NCI-H82 treated with DMSO at 0.1 percent for 48 hours (cell line): ENCODE results near the gene ACSM3.
"Not testable (repeated sequence)": the region's sequence is repeated elsewhere in the genome, so short reads cannot be mapped to it uniquely, and the experiment has no call there.

Source experiments
- DNase-seq: peaks from one replicate; lab custom pipeline; 2025; ENCODE audit not compliant: unreplicated experiment; lab: John Stamatoyannopoulos, UW

The ACSM3 gene

GRCh38 chr16:20755799-20756198 lies 8.0 kb upstream of the ACSM3 start:
- DNase-seq = not testable (repeated sequence)

GRCh38 chr16:20760346-20760745 lies 3.5 kb upstream of the ACSM3 start:
- DNase-seq = no peak

GRCh38 chr16:20761175-20761574 lies 2.6 kb upstream of the ACSM3 start:
- DNase-seq = no peak

GRCh38 chr16:20762404-20763123 lies 1.2 kb upstream of the ACSM3 start:
- DNase-seq = no peak

- not testable (repeated sequence) for DNase-seq
Measured at GRCh38 chr16:20764448-20764847, 634 bp downstream of the ACSM3 start.

GRCh38 chr16:20765732-20766131 lies 1.9 kb downstream of the ACSM3 start:
- DNase-seq = no peak

GRCh38 chr16:20766294-20766693 lies 2.5 kb downstream of the ACSM3 start:
- DNase-seq = no peak

- DNase-seq = no peak
Measured at GRCh38 chr16:20767577-20767976, 3.8 kb downstream of the ACSM3 start.

GRCh38 chr16:20768121-20768520 lies 4.3 kb downstream of the ACSM3 start:
- DNase-seq = no peak

GRCh38 chr16:20768818-20769217 lies 5.0 kb downstream of the ACSM3 start:
- DNase-seq = no peak

GRCh38 chr16:20773679-20774078 lies 9.9 kb downstream of the ACSM3 start:
- DNase-seq = no peak

GRCh38 chr16:20774703-20775362 lies 11.0 kb downstream of the ACSM3 start:
- DNase-seq = peak; percentile 54

GRCh38 chr16:20781697-20782096 lies 17.9 kb downstream of the ACSM3 start:
- DNase-seq = no peak

- no peak for DNase-seq
Measured at GRCh38 chr16:20782470-20782869, 18.7 kb downstream of the ACSM3 start.

GRCh38 chr16:20784204-20784603 lies 20.4 kb downstream of the ACSM3 start:
- DNase-seq = no peak

GRCh38 chr16:20789130-20789529 lies 25.3 kb downstream of the ACSM3 start:
- peak; percentile 78 for DNase-seq

- DNase-seq = no peak
Measured at GRCh38 chr16:20791923-20792612, 28.3 kb downstream of the ACSM3 start.

- DNase-seq = no peak
Measured at GRCh38 chr16:20798364-20798763, 34.5 kb downstream of the ACSM3 start.

GRCh38 chr16:20799599-20799998 lies 35.8 kb downstream of the ACSM3 start:
- peak; percentile 34 for DNase-seq

- no peak for DNase-seq
Measured at GRCh38 chr16:20801278-20801677, 37.5 kb downstream of the ACSM3 start.

GRCh38 chr16:20803192-20803560 lies 39.4 kb downstream of the ACSM3 start:
- DNase-seq = no peak

GRCh38 chr16:20803561-20804214 lies 39.9 kb downstream of the ACSM3 start:
- no peak for DNase-seq
